Keratinocyte (primary cell): Measurements from ENCODE around the gene ADSS2. TPM values are rescaled to one million over a fixed set of nuclear protein-coding genes. Genes with fewer than 3 reads are reported as not detected.
A peak's percentile ranks its signal among the peaks of the same experiment; 100 is the strongest.
"Not testable (repeated sequence)": the region's sequence is repeated elsewhere in the genome, so short reads cannot be mapped to it uniquely, and the experiment has no call there.

Experiments
- DNase-seq: peaks from one replicate; pipeline ENCODE4 v3.0.0-alpha.2; 2011; ENCODE audit warnings: low read depth, missing footprints, low spot score
- FAIRE-seq: peaks from 2 replicates; lab custom pipeline; 2011; peaks lifted over from hg19 to GRCh38; lab: Jason Lieb, UNC
- H2AFZ ChIP-seq: 2 replicates; pipeline ENCODE4 v1.6.0; 2012; ENCODE audit warnings: low read length, control low read depth, inconsistent platforms; ENCODE audit not compliant: control insufficient read depth
- H3K27ac ChIP-seq: 2 replicates; pipeline ENCODE4 v1.5.1; 2011; ENCODE audit warnings: low read length; ENCODE audit not compliant: control insufficient read depth, insufficient read depth
- H3K27me3 ChIP-seq: 3 replicates; pipeline ENCODE4 v1.6.0; 2011; ENCODE audit warnings: low read length; ENCODE audit not compliant: control insufficient read depth, insufficient read depth; ENCODE audit errors: extremely low read depth
- H3K36me3 ChIP-seq, 2 experiments: 2 replicates in 1 of 2; 3 replicates in 1 of 2; pipeline ENCODE4 v1.5.1; 2011; ENCODE audit warnings: low read length in 2 of 2, mild to moderate bottlenecking in 1 of 2; ENCODE audit not compliant: control insufficient read depth in 2 of 2, insufficient read depth in 2 of 2; ENCODE audit errors: extremely low read depth in 1 of 2
- H3K4me1 ChIP-seq: 3 replicates; pipeline ENCODE4 v1.5.1; 2011; ENCODE audit warnings: low read length; ENCODE audit not compliant: control insufficient read depth, insufficient read depth; ENCODE audit errors: extremely low read depth
- H3K4me2 ChIP-seq: 3 replicates; pipeline ENCODE4 v1.6.0; 2011; ENCODE audit warnings: low read depth, low read length; ENCODE audit not compliant: control insufficient read depth, insufficient read depth; ENCODE audit errors: extremely low read depth
- H3K4me3 ChIP-seq, 3 experiments: fragments of 200-600 bp in 1 of 3; sonication (generic) in 1 of 3; 2 replicates in 2 of 3; 3 replicates in 1 of 3; pipeline ENCODE4 v1.5.1; 2011 to 2016; ENCODE audit warnings: low read length in 3 of 3, mild to moderate bottlenecking in 3 of 3, control low read depth in 2 of 3, inconsistent platforms in 1 of 3, low read depth in 1 of 3, mixed read lengths in 1 of 3, mixed run types in 1 of 3, moderate library complexity in 1 of 3; ENCODE audit not compliant: control insufficient read depth in 2 of 3, insufficient read depth in 2 of 3; ENCODE audit errors: extremely low read depth in 1 of 3
- H3K79me2 ChIP-seq: 2 replicates; pipeline ENCODE4 v1.6.0; 2012; ENCODE audit warnings: low read length; ENCODE audit not compliant: control insufficient read depth, insufficient read depth
- H3K9ac ChIP-seq: 3 replicates; pipeline ENCODE4 v1.6.0; 2011; ENCODE audit warnings: low read length; ENCODE audit not compliant: control insufficient read depth, insufficient read depth; ENCODE audit errors: extremely low read depth
- H3K9me1 ChIP-seq: 3 replicates; pipeline ENCODE4 v1.6.0; 2011; ENCODE audit warnings: low read length; ENCODE audit not compliant: control insufficient read depth, insufficient read depth; ENCODE audit errors: extremely low read depth
- H3K9me3 ChIP-seq: 2 replicates; pipeline ENCODE4 v1.5.1; 2012; ENCODE audit warnings: low read depth, low read length; ENCODE audit not compliant: control insufficient read depth
- H4K20me1 ChIP-seq: 3 replicates; pipeline ENCODE4 v1.6.0; 2011; ENCODE audit warnings: low read length; ENCODE audit not compliant: control insufficient read depth, insufficient read depth; ENCODE audit errors: extremely low read depth
- CTCF ChIP-seq, 3 experiments: IDR thresholded peaks in 1 of 3; conservative IDR thresholded peaks in 1 of 3; optimal IDR thresholded peaks in 1 of 3; 2 replicates in 2 of 3; 3 replicates in 1 of 3; pipeline versions ENCODE3 to v1.5.1; 2011; ENCODE audit warnings: low read length in 3 of 3, mild to moderate bottlenecking in 3 of 3, moderate library complexity in 2 of 3, control low read depth in 1 of 3, inconsistent platforms in 1 of 3; ENCODE audit not compliant: insufficient read depth in 2 of 3; ENCODE audit errors: extremely low read depth in 1 of 3
- EZH2 ChIP-seq: IDR thresholded peaks from one replicate; pipeline ENCODE4 v1.6.1; 2012; ENCODE audit warnings: inconsistent platforms, mild to moderate bottlenecking, low read length, moderate library complexity
- dilution Hi-C: fragments of 300-500 bp; cut with MboI; formaldehyde crosslinking; loops from one replicate; pipeline ENCODE4 v1.7.0; 2020; ENCODE audit warnings: low sequenced_read_pairs; ENCODE audit not compliant: extremely low pct_ligation_motif_present
- polyA minus RNA-seq, 3 experiments: library from RNA; depleted of rRNA, polyadenylated mRNA; stranded (reverse); fragments of >200 nt; gene quantifications; 1 replicate in 1 of 3; 2 replicates in 1 of 3; 3 replicates in 1 of 3; pipeline ENCODE4 v1.2.3, GENCODE V29; 2011
- polyA plus RNA-seq, 5 experiments: library from polyadenylated mRNA; depleted of rRNA in 3 of 5; stranded (reverse) in 3 of 5; stranded (forward) in 1 of 5; unstranded in 1 of 5; fragments of >200 nt; gene quantifications; 1 replicate in 1 of 5; 2 replicates in 3 of 5; 3 replicates in 1 of 5; pipeline versions ENCODE4 v1.2.1 to v1.2.3, GENCODE V29; 2011 to 2012; ENCODE audit warnings: missing spikeins in 2 of 5, low read depth in 1 of 5, low replicate concordance in 1 of 5

The ADSS2 gene
- polyA plus RNA-seq (26.0 to 53.5 TPM (median 30.0 TPM) in 3 replicates), polyA minus RNA-seq (2.1 to 21.5 TPM (median 9.4 TPM) in 3 replicates)
- 46.3 TPM for polyA plus RNA-seq (2011; ENCODE audit: low read depth)
- 29.6 and 42.4 TPM in 2 replicates for polyA plus RNA-seq (2011; cell fraction: cytosol; rRNA removed)
- 22.5 and 36.5 TPM in 2 replicates for polyA plus RNA-seq (2011; cell fraction: nucleus; rRNA removed)
- polyA plus RNA-seq (2012; ENCODE audit: low replicate concordance), result 32.3 TPM in 2 replicates
- polyA minus RNA-seq (2011; cell fraction: cytosol; rRNA and poly(A)+ RNA removed), result 22.6 TPM
- polyA minus RNA-seq (2011; cell fraction: nucleus; rRNA and poly(A)+ RNA removed), result 20.2 and 27.1 TPM in 2 replicates

DNA sequence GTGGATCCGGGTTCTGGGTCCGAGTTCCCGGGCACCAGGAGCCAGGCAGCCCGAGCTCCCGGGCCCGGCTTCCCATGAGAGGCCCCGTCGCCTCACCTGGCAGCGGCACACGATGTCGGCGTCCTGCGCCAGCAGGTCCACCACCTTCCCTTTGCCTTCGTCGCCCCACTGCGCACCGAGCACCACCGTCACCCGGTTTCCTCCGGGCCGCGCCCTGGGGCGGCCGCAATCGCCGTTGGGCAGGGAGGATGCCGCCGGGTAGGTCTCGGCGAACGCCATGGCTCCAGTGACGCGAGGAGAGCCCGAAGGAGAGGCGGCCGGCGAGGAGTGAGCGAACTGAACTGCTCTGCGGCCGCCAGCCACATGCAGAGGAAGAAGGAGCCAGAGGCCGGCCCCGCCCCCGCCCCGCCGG is at the start of gene ADSS2:
Gene ADSS2, minus strand, starts transcription at position 371 of the 412 bp plus-strand sequence. Its CDS starts 92 bp downstream, at position 279.
- no peaks in the 10 kb centered on the region for H3K9me3 ChIP-seq
- H3K4me1 ChIP-seq, result peaks cover 16% of the 10 kb centered on the region
- H3K36me3 ChIP-seq, result peaks cover 2 to 7% of the 10 kb centered on the region in 2 experiments
- peaks cover 5% of the 10 kb centered on the region for H4K20me1 ChIP-seq
- peak within 1 kb of the TSS; percentile 97 for H3K4me2 ChIP-seq
- peaks cover 48% of the 10 kb centered on the region for H3K79me2 ChIP-seq
- H3K27ac ChIP-seq, result peak within 1 kb of the TSS; percentile 90
- peak within 1 kb of the TSS; percentile 92 to 97 (median 97) for H3K4me3 ChIP-seq
- H3K9ac ChIP-seq, result peak within 1 kb of the TSS; percentile 94
- dilution Hi-C loops, result no loop called here
- H3K27me3 ChIP-seq, result no peaks in the 10 kb centered on the region
- no peak for TF ChIP-seq EZH2
- no peak for TF ChIP-seq CTCF (optimal IDR thresholded peaks at IDR 0.05 in 1 of 3, IDR thresholded peaks at IDR 0.05 in 1 of 3, conservative IDR thresholded peaks at IDR 0.05 in 1 of 3; ENCODE audit: extremely low read depth in 1 of 3, insufficient read depth in 2 of 3, low read length in 3 of 3)
- no peaks in the 10 kb centered on the region for H3K9me1 ChIP-seq
- DNase-seq (no peak), FAIRE-seq (no peak)
- peak within 1 kb of the TSS; percentile 88 for H2AFZ ChIP-seq

GRCh38 chr1:244500515-244500914 is 48.8 kb upstream of the ADSS2 start:
- H3K79me2 ChIP-seq, H3K9ac ChIP-seq, H3K4me2 ChIP-seq, H3K4me1 ChIP-seq, H2AFZ ChIP-seq, H3K36me3 ChIP-seq, H3K27me3 ChIP-seq, H3K4me3 ChIP-seq, H4K20me1 ChIP-seq, H3K27ac ChIP-seq, H3K9me1 ChIP-seq, dilution Hi-C loops, FAIRE-seq, H3K9me3 ChIP-seq, DNase-seq: not testable (repeated sequence)

GRCh38 chr1:244499484-244499883 is 47.8 kb upstream of the ADSS2 start:
- H3K79me2 ChIP-seq, DNase-seq, H3K27me3 ChIP-seq, H3K4me3 ChIP-seq, H3K36me3 ChIP-seq, dilution Hi-C loops, H3K9ac ChIP-seq, H3K9me1 ChIP-seq, H3K27ac ChIP-seq, H3K4me1 ChIP-seq, H3K9me3 ChIP-seq, H4K20me1 ChIP-seq, FAIRE-seq, H2AFZ ChIP-seq, H3K4me2 ChIP-seq: not testable (repeated sequence)
